ENCODE results near the gene TTC3.

Gene TTC3, protein sequence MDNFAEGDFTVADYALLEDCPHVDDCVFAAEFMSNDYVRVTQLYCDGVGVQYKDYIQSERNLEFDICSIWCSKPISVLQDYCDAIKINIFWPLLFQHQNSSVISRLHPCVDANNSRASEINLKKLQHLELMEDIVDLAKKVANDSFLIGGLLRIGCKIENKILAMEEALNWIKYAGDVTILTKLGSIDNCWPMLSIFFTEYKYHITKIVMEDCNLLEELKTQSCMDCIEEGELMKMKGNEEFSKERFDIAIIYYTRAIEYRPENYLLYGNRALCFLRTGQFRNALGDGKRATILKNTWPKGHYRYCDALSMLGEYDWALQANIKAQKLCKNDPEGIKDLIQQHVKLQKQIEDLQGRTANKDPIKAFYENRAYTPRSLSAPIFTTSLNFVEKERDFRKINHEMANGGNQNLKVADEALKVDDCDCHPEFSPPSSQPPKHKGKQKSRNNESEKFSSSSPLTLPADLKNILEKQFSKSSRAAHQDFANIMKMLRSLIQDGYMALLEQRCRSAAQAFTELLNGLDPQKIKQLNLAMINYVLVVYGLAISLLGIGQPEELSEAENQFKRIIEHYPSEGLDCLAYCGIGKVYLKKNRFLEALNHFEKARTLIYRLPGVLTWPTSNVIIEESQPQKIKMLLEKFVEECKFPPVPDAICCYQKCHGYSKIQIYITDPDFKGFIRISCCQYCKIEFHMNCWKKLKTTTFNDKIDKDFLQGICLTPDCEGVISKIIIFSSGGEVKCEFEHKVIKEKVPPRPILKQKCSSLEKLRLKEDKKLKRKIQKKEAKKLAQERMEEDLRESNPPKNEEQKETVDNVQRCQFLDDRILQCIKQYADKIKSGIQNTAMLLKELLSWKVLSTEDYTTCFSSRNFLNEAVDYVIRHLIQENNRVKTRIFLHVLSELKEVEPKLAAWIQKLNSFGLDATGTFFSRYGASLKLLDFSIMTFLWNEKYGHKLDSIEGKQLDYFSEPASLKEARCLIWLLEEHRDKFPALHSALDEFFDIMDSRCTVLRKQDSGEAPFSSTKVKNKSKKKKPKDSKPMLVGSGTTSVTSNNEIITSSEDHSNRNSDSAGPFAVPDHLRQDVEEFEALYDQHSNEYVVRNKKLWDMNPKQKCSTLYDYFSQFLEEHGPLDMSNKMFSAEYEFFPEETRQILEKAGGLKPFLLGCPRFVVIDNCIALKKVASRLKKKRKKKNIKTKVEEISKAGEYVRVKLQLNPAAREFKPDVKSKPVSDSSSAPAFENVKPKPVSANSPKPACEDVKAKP (N-terminal part only)

DNA sequence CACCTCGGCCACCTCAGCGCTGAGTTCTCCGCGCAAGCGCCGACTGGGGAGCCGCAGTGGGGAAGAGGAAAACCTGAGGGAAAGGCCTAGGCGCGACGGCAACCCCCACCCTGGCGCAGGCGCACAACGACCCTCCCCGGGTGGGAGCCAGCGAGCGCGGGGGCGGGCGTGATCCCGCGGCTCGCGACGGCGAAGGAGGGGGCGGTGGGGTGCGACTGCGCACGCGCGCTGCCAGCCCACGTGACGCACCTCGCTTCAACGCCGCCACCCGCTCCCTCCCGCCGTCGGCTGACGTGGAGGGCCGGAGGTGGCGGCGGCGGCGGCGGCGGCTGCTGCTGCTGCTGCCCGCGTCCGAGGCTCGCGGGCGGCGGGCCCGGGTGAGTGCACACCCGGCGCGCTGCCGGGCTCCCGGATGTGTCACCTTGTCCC lies at the start of gene TTC3, which contains the start of gene PIGP:
Gene TTC3 (plus strand): TSS at position 267 of the 429 bp plus-strand sequence. CDS start 14,004 bp downstream, outside the sequence.
Gene PIGP (minus strand): TSS at position 84 of the 429 bp plus-strand sequence. CDS start 556 bp downstream, outside the sequence.
- H3K4me3 ChIP-seq (ENCODE audit: control insufficient read depth, low read depth, low read length) = peak within 1 kb of the TSS; percentile 96
- peak; percentile 73 for DNase-seq (ENCODE audit: low read depth)
- TF ChIP-seq, protein P1, sequence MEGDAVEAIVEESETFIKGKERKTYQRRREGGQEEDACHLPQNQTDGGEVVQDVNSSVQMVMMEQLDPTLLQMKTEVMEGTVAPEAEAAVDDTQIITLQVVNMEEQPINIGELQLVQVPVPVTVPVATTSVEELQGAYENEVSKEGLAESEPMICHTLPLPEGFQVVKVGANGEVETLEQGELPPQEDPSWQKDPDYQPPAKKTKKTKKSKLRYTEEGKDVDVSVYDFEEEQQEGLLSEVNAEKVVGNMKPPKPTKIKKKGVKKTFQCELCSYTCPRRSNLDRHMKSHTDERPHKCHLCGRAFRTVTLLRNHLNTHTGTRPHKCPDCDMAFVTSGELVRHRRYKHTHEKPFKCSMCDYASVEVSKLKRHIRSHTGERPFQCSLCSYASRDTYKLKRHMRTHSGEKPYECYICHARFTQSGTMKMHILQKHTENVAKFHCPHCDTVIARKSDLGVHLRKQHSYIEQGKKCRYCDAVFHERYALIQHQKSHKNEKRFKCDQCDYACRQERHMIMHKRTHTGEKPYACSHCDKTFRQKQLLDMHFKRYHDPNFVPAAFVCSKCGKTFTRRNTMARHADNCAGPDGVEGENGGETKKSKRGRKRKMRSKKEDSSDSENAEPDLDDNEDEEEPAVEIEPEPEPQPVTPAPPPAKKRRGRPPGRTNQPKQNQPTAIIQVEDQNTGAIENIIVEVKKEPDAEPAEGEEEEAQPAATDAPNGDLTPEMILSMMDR (IDR thresholded peaks at IDR 0.05; ENCODE audit: control insufficient read depth, insufficient read depth, low read depth, low read length, missing control alignments) = no peak

GRCh38 chr21:37026499-37026898 lies 46.6 kb upstream of the TTC3 start:
- TF ChIP-seq, protein P1 (IDR thresholded peaks at IDR 0.05; ENCODE audit: control insufficient read depth, insufficient read depth, low read depth, low read length, missing control alignments) = no peak
- no peak for DNase-seq (ENCODE audit: low read depth)
- H3K4me3 ChIP-seq (ENCODE audit: control insufficient read depth, low read depth, low read length) = no peak overlapping the region

DNA sequence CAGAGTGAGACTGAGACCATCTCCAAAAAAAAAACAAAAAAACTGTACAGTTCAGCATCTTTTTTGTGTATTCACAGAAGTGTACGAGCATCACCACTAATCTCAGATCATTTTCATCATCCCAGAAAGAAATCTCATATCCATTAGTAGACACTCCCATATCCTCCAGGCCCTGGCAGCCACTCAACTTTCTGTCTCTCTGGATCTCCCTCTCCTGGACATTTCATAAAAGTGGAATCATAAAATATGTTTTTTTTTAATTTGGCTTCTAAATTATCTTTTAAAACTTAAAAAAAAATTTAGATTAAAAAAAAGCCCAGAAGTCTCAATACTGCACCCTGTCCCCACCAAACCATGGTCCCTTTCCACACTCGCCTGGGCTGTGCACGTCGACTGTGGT lies 44.5 kb upstream of the TTC3 start:
- no peak overlapping the region for H3K4me3 ChIP-seq (ENCODE audit: control insufficient read depth, low read depth, low read length)
- TF ChIP-seq, protein P1 (IDR thresholded peaks at IDR 0.05; ENCODE audit: control insufficient read depth, insufficient read depth, low read depth, low read length, missing control alignments) = no peak
- no peak for DNase-seq (ENCODE audit: low read depth)

DNA sequence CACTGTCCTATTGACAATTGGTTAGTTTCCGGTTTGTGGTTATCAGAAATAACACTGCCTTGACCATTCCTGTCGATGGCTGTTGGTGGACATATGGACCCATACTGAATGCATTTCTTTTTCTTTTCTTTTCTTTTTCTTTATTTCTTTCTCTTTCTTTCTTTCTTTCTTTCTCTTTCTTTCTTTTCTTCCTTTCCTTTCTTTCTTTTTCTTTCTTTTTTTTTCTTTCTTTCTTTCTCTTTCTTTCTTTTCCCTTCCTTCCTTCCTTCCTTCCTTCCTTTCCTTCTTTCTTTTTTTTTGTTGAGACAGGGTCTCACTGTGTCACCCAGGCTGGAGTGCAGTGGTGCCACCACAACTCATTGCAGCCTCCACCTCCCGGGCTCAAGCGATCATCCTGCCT lies 42.2 kb upstream of the TTC3 start:
- TF ChIP-seq, protein P1 (IDR thresholded peaks at IDR 0.05; ENCODE audit: control insufficient read depth, insufficient read depth, low read depth, low read length, missing control alignments) = no peak

GRCh38 chr21:37032293-37032692 lies 40.8 kb upstream of the TTC3 start:
- DNase-seq (ENCODE audit: low read depth) = no peak
- TF ChIP-seq, protein P1 (IDR thresholded peaks at IDR 0.05; ENCODE audit: control insufficient read depth, insufficient read depth, low read depth, low read length, missing control alignments) = no peak
- no peak overlapping the region for H3K4me3 ChIP-seq (ENCODE audit: control insufficient read depth, low read depth, low read length)

More for the DNA sequence above, 42.2 kb upstream of the TTC3 start:
- H3K4me3 ChIP-seq (ENCODE audit: control insufficient read depth, low read depth, low read length) = no peak overlapping the region
- no peak for DNase-seq (ENCODE audit: low read depth)
